Occipital lobe (tissue), 2 donors: ENCODE results near the gene AKIRIN1. TPM values are rescaled to one million over a fixed set of nuclear protein-coding genes. Genes with fewer than 3 reads are reported as not detected.
"Not testable (repeated sequence)": the region's sequence is repeated elsewhere in the genome, so short reads cannot be mapped to it uniquely, and the experiment has no call there.

Experiments
- DNase-seq: peaks from one replicate; lab custom pipeline; 2025; lab: John Stamatoyannopoulos, UW
- total RNA-seq: library from RNA; depleted of rRNA; stranded (reverse); fragments of >200 nt; gene quantifications from one replicate; pipeline ENCODE4 v1.2.3, GENCODE V29; 2014

AKIRIN1 gene
- 57.2 TPM for total RNA-seq

GRCh38 chr1:38990738-38991637 lies at the start of gene AKIRIN1:
AKIRIN1 (plus strand) TSS chr1:38991276; CDS start chr1:38991381, 105 bp downstream.
- DNase-seq = peak; percentile 99

- DNase-seq = no peak
These were observed 49.5 kb upstream of the AKIRIN1 start, which contains the start of gene RHBDL2 for GRCh38 chr1:38941527-38942019. RHBDL2 (minus strand) TSS chr1:38941830; CDS start chr1:38919212, 22,618 bp downstream.

GRCh38 chr1:38942664-38943428 lies 48.2 kb upstream of the AKIRIN1 start:
- no peak for DNase-seq

DNA sequence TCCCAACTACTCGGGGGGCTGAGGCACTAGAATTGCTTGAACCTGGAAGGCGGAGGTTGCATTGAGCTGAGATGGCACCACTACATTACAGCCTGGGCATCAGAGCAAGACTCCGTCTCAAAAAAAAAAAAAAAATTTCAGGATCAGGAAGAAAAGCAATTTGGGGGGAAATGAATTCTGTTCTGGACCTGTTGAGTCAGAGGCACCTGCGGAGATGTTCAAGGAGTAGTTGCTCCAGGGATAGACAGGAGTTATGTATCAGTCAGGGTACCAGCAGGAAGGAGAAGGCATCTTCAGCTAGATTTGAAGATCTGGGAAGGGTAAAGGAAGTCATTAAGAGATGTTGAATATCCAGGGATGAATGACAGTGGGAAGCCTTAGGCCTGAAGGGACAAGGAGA lies 46.5 kb upstream of the AKIRIN1 start:
- DNase-seq = no peak

- no peak for DNase-seq
These were observed 40.5 kb upstream of the AKIRIN1 start for GRCh38 chr1:38950553-38950952.

GRCh38 chr1:38953433-38953860 lies 37.6 kb upstream of the AKIRIN1 start:
- no peak for DNase-seq

- no peak for DNase-seq
These were observed 32.1 kb upstream of the AKIRIN1 start for GRCh38 chr1:38958967-38959366.

DNA sequence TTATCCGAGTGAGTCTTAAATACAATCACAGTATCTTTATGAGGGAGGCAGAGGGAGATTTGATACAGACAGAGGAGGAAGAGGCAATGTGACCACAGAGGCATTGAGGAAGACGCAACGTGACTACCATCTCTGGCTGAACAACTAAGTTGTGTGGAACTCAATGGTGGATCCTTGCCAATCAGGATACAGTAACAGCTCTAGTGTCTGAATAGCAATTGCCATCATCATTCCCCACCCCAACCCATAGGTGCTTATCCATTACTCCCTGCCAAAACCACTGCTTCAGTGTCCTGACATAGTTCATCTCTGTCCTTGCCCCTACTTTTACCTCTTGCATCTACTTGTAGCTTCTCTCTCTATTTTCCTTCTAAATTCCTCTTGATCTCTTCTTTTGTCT lies 29.0 kb upstream of the AKIRIN1 start:
- DNase-seq = no peak

DNA sequence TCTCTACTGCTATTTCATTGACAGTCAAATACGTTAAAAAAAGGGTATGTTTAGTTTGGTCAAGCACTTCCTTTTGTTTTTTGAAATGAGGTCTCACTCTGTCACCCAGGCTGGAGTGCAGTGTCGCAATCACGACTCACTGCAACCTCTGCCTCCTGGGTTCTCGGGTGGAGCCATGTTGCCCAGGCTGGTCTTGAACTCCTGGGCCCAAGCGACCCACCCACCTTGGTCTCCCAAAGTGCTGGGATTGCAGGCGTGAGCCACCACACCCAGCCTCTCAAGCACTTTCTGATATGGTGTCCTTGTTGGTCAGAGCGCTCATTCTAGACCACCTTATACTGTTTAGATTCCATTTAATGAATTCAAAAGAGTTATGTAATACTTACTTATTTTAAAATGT lies 28.5 kb upstream of the AKIRIN1 start:
- DNase-seq = no peak

DNA sequence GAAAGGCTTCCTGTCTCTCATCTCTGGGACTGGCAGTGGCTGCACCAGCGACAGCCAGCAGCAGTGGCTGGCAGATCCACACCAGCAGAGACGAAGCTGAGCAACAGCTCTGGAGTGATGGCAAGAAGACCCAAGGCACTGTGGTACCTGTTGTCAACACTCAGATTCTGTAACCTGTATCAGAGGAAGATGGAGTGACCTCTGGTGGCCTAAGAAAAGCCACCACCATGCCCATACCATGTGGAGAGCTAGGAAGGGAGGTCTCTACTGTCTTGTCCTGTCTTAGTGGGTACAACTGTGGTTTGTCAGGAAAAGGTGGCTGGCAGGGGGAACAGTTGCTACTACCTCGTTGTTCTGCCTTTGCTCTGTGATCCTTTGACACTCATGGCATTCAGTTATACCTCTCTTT lies 26.9 kb upstream of the AKIRIN1 start:
- DNase-seq = no peak

DNA sequence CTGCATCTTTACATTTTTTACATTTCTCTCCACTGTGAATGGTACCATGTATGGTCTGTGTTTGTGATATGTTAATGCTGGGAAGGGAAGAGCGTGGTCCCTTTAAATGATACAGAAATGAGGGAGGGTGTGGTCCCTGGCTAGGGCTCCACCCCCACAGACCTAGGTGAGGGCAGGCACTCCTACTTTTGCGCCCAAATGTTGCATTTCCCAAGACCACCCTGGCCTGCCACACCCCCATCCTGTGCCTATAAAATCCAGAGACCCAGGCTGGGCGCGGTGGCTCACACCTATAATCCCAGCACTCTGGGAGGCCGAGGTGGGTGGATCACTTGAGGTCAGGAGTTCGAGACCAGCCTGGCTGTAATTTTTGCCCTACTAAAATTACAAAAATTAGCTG lies 17.9 kb upstream of the AKIRIN1 start:
- DNase-seq = not testable (repeated sequence)

DNA sequence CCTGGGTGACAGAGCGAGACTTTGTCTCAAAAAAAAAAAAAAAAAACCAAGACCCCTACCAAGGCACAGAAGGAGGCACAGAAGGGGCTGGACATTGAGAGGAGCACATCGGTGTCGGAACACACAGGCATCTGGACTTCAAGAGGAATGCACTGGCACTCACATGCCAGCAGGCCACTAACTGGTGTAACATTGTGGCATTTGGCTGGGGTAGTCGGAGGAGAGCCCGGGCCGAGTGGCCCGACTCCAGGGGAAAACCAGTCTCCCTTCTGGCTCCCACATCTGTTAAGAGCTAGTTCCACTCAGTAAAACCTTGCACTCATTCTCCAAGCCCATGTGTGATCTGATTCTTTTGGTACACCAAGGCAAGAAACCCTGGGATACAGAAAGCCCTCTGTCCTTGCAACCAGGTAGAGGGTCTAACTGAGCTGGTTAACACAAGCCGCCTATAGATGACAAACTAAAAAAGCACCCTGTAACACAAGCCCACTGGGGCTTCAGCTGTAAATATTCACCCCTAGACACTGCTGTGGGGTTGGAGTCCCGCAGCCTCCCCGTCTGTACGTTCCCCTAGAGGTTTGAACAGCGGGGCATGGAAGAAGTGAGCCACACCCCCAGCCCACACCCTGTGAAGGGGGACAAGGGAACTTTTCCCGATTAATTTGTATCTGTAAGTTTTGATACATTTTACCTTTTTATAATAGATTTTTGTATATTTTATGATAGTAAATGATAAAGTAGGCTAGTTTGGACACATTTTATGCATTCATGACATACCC lies 17.2 kb upstream of the AKIRIN1 start:
- no peak for DNase-seq

- not testable (repeated sequence) for DNase-seq
These were observed 13.5 kb upstream of the AKIRIN1 start for GRCh38 chr1:38977399-38978244.

DNA sequence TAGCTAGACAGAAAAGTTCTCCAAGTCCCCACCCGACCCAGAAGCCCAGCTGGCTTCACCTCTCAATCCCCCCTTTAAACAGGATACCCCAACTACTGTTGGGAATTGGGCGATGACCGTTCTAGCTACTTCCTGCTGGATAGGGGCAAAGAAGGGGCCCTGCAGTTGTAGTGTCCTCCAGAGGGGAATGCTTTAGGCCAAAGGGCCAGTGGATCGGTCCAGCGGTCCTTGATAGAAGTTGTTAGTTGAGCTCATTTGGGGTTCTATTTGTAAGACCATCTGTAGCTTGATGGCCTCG lies 12.9 kb upstream of the AKIRIN1 start:
- not testable (repeated sequence) for DNase-seq

GRCh38 chr1:38979380-38979779 lies 11.7 kb upstream of the AKIRIN1 start:
- DNase-seq = not testable (repeated sequence)

- DNase-seq = no peak
These were observed 1.1 kb upstream of the AKIRIN1 start for GRCh38 chr1:38989979-38990378.

DNA sequence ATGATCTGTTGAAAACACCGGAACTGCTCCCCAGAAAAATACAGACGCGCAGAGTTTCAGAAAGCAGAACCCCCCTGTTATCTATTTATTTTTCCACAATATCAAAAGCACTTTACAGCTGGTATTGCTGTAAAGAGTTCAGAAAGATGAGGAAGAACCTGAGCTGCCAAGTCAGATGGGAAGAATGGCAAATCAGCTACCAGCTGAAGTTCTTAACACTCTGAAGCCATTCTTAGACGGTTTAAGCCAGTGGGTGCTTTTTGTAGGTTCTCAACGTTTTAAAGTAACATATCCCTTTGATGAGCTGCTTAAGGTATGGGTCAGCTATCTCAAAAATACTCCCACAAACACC lies 714 bp upstream of the AKIRIN1 start:
- no peak for DNase-seq

DNA sequence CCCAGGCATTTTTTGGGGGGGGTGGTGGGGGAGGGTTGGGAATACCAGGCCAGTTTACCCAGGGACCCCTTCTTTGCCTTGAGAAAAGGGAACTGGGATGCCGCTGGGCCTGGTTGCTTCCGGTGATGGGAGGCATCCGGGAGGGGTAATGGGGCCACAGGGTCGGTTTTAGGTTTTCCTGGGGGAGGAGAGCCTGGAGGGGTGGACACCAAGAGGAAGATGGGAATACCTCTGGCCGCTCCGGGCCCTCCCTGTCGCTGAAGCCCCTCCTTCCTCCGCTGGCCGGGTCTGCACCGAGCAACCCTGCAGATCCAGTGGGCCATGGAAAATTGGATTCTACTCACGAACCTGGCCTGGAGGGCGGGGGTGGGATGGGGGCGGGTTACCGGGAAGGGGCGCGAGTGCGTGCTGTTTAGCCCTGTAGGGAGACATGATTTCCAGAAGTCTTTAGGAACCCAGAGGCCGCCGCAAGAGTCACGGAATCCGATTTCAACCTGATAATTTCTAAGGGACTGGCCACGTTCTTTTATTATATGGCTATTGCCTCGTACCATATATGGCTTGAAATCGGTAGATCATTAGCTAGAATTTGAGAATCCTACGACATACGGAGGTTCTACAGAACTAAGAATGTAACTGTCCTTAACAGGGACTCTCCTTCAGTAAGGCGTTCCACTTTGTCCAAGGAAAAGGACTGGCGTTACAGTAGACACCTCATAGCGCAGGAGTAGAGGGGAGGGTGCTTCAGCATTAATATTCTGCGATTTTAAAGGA lies 749 bp downstream of the AKIRIN1 start:
- peak; percentile 59 for DNase-seq

GRCh38 chr1:38992412-38993111 lies 1.5 kb downstream of the AKIRIN1 start:
- DNase-seq = no peak
